ENCODE measurements around the gene MEF2B. TPM values are rescaled to one million over a fixed set of nuclear protein-coding genes. Genes with fewer than 3 reads are reported as not detected.

Gene MEF2B
- total and polyA plus RNA-seq, 10 of the 15 experiments (the other 5 are each of a cell fraction or from before 2014, with no cell fraction given) = 0.09 to 33.0 (median 8.9) TPM

- TF ChIP-seq, protein P1, sequence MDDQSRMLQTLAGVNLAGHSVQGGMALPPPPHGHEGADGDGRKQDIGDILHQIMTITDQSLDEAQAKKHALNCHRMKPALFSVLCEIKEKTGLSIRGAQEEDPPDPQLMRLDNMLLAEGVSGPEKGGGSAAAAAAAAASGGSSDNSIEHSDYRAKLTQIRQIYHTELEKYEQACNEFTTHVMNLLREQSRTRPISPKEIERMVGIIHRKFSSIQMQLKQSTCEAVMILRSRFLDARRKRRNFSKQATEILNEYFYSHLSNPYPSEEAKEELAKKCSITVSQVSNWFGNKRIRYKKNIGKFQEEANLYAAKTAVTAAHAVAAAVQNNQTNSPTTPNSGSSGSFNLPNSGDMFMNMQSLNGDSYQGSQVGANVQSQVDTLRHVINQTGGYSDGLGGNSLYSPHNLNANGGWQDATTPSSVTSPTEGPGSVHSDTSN (IDR thresholded peaks at IDR 0.05; ENCODE audit: insufficient replicate concordance, low read depth, low read length) = peak; percentile 98
- TF ChIP-seq NR2F1 (conservative IDR thresholded peaks at IDR 0.05) (peak; percentile 12; the same call in 1 of the 2 replicates), STAT3 (IDR thresholded peaks at IDR 0.05; ENCODE audit: low read depth, low read length) (no peak), ZSCAN29 (IDR thresholded peaks at IDR 0.05) (no peak), TARDBP (IDR thresholded peaks at IDR 0.05; ENCODE audit: borderline replicate concordance) (no peak), NFXL1 (IDR thresholded peaks at IDR 0.05; ENCODE audit: borderline replicate concordance) (no peak), PAX5 (IDR thresholded peaks at IDR 0.05; ENCODE audit: borderline replicate concordance, low read depth, low read length) (no peak), SIX5 (IDR thresholded peaks at IDR 0.05; ENCODE audit: low read depth, low read length, severe bottlenecking) (peak; percentile 88), MLLT1 (IDR thresholded peaks at IDR 0.05) (no peak), BCL11A (IDR thresholded peaks at IDR 0.05; ENCODE audit: low read depth, low read length) (no peak), POU2F2 (IDR thresholded peaks at IDR 0.05; ENCODE audit: borderline replicate concordance, low read depth, low read length) (no peak), CBX3 (IDR thresholded peaks at IDR 0.05; ENCODE audit: borderline replicate concordance, low read depth) (no peak), NRF1 (conservative IDR thresholded peaks at IDR 0.05; ENCODE audit: low read depth, low read length) (no peak), NFYA (IDR thresholded peaks at IDR 0.05; ENCODE audit: borderline replicate concordance, low read depth, low read length) (peak; percentile 87), HDAC2 (IDR thresholded peaks at IDR 0.05) (no peak), MYC (IDR thresholded peaks at IDR 0.05; ENCODE audit: insufficient read depth, insufficient read length, insufficient replicate concordance, low read length, severe bottlenecking) (no peak), GATAD2B (conservative IDR thresholded peaks at IDR 0.05; ENCODE audit: low read depth) (no peak; the same call in 1 of the 2 replicates), YBX1 (IDR thresholded peaks at IDR 0.05) (no peak), USF1 (IDR thresholded peaks at IDR 0.05; ENCODE audit: borderline replicate concordance, extremely low read length, insufficient read depth, low read depth, low read length) (no peak), BCL3 (IDR thresholded peaks at IDR 0.05; ENCODE audit: borderline replicate concordance, insufficient read depth, low read depth, low read length, poor library complexity, severe bottlenecking) (no peak)
- TF ChIP-seq, protein P2, sequence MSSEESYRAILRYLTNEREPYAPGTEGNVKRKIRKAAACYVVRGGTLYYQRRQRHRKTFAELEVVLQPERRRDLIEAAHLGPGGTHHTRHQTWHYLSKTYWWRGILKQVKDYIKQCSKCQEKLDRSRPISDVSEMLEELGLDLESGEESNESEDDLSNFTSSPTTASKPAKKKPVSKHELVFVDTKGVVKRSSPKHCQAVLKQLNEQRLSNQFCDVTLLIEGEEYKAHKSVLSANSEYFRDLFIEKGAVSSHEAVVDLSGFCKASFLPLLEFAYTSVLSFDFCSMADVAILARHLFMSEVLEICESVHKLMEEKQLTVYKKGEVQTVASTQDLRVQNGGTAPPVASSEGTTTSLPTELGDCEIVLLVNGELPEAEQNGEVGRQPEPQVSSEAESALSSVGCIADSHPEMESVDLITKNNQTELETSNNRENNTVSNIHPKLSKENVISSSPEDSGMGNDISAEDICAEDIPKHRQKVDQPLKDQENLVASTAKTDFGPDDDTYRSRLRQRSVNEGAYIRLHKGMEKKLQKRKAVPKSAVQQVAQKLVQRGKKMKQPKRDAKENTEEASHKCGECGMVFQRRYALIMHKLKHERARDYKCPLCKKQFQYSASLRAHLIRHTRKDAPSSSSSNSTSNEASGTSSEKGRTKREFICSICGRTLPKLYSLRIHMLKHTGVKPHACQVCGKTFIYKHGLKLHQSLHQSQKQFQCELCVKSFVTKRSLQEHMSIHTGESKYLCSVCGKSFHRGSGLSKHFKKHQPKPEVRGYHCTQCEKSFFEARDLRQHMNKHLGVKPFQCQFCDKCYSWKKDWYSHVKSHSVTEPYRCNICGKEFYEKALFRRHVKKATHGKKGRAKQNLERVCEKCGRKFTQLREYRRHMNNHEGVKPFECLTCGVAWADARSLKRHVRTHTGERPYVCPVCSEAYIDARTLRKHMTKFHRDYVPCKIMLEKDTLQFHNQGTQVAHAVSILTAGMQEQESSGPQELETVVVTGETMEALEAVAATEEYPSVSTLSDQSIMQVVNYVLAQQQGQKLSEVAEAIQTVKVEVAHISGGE (CRISPR knock-in tag; IDR thresholded peaks at IDR 0.05) = no peak
Observed at GRCh38 chr19:19138109-19138981, 31.7 kb downstream of the MEF2B start, which contains the start of gene TMEM161A (continued).
